D721Med (cell line): ENCODE measurements around the gene SFTPD.

Experiments used
- DNase-seq: peaks from one replicate; pipeline ENCODE4 v3.0.0; 2011; ENCODE audit warnings: low spot score; ENCODE audit not compliant: insufficient read length
- FAIRE-seq: peaks from 2 replicates; lab custom pipeline; 2011; peaks lifted over from hg19 to GRCh38; lab: Jason Lieb, UNC
- TF ChIP-seq, protein P1 (sequence below): IDR thresholded peaks from 2 replicates; pipeline ENCODE4 v1.5.1; 2012; ENCODE audit warnings: mild to moderate bottlenecking, control low read depth; ENCODE audit not compliant: insufficient read depth; ENCODE audit errors: missing control alignments

The SFTPD gene

DNA sequence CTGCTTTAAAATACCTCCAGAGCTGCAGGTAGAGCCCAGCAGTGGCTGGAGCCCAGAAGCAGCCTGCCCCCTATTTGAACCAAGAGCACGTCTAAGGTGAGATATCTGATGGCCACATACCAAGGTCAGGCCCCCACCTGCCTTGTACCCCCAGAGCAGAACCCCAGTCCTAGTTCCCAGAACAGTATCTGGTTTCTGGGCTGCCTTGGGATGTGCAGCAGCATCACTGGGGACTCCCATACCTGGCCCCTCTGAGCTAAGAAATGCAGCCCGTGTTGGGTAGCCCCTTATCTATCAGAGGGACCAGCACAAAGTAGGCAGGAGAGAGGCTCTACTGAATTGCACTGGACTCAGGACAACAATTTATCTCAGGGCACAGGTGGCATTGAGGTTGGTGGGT is 8.9 kb downstream of the SFTPD start:
- no peak for FAIRE-seq
- TF ChIP-seq, protein P1, sequence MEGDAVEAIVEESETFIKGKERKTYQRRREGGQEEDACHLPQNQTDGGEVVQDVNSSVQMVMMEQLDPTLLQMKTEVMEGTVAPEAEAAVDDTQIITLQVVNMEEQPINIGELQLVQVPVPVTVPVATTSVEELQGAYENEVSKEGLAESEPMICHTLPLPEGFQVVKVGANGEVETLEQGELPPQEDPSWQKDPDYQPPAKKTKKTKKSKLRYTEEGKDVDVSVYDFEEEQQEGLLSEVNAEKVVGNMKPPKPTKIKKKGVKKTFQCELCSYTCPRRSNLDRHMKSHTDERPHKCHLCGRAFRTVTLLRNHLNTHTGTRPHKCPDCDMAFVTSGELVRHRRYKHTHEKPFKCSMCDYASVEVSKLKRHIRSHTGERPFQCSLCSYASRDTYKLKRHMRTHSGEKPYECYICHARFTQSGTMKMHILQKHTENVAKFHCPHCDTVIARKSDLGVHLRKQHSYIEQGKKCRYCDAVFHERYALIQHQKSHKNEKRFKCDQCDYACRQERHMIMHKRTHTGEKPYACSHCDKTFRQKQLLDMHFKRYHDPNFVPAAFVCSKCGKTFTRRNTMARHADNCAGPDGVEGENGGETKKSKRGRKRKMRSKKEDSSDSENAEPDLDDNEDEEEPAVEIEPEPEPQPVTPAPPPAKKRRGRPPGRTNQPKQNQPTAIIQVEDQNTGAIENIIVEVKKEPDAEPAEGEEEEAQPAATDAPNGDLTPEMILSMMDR = no peak
- no peak for DNase-seq

DNA sequence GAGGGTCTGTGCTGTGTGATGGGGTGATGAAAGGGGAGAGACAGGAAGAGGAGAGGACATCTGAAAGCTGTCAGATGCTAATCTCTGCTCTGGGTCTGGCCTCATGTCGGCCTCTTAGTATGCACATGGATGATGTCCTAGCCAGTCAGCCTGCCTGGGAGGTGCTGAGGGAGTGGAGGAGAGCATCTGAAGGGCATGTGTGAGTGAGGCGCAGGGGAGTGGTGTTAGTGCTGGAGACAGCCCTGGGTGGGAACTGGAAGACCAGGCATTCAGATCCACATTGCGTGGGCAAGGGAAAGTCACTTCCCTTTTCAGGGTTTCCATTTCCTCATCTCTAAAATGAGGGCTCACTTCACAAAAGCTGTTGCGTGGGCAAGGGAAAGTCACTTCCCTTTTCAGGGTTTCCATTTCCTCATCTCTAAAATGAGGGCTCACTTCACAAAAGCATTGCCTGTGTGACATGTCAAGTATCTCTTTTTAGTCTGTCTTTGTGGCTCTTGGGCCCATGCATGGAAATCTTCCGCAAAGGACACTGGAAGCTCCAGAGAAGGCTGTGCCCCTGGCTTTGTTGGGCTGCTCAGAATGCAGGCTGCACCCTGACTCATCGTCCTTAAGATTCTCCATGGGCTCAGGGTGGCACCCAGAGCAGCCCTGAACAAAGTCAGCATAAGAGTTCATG is 10.0 kb downstream of the SFTPD start:
- TF ChIP-seq, protein P1 = no peak
- DNase-seq (no peak), FAIRE-seq (no peak)

DNA sequence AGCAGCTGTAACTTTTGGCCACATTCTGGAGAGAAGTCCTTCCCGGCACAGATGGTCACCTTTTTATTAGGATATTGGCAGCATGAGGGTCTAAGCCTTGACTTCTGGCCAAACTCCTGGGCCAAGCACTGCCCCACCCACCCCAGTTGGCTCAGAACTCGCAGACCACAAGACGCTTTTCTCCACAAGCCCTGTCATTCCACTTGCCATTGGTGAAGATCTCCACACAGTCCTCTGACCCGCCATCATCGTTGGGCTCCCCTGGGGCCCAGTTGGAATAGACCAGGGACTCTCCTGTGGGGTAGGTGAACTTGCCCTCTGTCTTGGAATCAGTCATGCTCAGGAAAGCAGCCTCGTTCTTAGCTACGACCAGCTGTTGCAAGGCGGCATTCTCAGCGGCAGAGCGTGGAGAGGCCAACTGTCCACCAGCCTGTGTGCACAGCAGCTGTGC is 11.2 kb downstream of the SFTPD start:
- TF ChIP-seq, protein P1 = no peak
- FAIRE-seq (no peak), DNase-seq (no peak)

DNA sequence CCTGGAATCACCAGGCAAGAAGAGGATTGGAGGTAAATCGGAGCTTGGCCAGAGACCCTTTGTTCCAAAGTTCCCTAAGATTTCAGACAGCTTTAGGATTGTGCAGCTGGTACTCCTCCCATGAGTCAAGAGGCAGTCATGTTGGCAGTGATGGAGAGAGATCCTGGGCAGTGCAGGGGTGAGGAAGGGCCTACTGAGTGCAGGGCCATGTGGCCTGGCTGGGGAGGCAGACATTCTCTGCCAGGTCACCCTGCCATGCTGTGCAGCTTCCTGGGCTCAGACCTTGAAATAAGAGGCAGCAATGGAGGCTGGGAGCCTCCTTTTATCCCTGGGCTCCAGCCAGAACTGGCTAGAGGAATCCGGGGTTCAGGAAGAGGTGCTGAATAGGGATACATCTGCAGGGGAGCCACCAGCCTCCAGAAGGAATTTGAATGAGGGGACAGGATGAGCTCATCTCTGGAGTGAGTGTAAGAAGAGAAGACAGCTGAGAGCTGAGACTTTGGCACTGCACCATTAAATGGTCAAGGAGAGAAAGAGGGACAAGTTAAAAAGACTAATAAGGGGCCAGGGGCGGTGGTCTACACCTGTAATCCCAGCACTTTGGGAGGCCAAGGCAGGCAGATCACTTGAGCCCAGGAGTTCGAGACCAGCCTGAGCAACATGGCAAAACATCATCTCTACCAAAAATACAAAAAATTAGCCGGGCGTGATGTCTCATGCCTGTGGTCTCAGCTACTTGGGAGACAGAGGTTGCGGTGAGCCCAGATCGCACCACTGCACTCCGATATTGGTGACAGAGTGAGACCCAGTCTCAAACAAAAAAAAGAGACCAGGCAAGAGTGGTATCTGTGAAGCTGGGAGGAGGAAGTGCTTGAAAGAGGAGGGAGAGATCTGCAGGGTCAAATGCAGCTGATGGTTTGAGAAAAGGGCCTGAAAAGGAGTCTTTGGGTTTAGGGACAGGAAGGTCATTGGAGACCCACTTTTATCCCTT is 12.0 kb downstream of the SFTPD start:
- TF ChIP-seq, protein P1 = no peak

DNA sequence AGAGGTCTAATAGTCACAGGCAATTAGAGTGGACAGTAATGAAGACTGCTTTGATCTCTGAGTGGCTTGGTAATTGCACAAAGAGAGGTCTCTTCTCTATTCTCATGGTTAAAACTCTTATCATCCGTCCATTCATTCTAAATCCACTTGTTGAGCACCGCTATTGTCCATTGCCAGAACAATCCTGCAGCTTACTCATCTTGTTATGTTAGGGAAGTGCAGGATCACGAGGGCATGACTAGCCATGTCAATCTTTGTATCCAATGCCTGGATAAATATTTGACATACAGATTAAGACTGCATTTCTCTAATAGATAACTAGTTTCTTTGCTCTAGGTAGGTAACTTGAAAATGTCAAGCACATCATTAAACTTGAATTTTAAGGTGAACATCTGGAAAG is 14.9 kb downstream of the SFTPD start:
- TF ChIP-seq, protein P1 = no peak
- FAIRE-seq = no peak
- DNase-seq = no peak

More for the DNA sequence above, 12.0 kb downstream of the SFTPD start:
- FAIRE-seq (no peak), DNase-seq (no peak)

DNA sequence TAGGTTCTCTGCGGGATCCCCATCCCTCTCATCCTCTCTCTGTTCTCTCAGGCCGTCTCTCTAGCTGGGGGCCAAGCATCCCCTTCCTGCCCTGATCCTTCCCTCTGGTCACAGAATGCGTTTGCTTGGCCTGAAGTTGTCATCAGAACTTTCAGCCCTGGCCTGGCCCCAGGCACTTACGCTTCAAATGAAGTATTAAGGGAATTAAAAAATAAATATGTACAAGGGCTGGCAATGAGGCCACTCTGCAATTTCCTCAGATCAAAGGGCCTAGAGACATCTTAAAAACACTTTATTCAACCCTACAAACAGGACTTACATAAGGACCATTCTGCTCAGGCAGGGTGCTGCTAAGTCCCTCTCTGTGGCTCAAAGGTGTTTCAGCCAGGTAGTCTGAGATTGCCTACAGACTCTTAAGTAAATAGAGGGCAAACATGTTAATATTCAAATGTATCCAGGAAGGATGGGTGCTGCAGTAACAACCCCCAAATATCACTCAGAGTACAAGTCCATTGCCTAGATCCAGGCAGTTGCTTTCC is 16.0 kb downstream of the SFTPD start:
- DNase-seq (no peak), FAIRE-seq (no peak)
- TF ChIP-seq, protein P1 = no peak
